Measurements from ENCODE around the gene TEX51.

The TEX51 gene

GRCh38 chr2:126893606-126894005, 5.1 kb upstream of the TEX51 start:
- DNase-seq (ENCODE audit: low read depth): no peak

- no peak for DNase-seq (ENCODE audit: low read depth)
These were observed 4.6 kb upstream of the TEX51 start for GRCh38 chr2:126894082-126894481.

GRCh38 chr2:126894585-126895182, 4.0 kb upstream of the TEX51 start:
- no peak for DNase-seq (ENCODE audit: low read depth)

- no peak for DNase-seq (ENCODE audit: low read depth)
These were observed 3.4 kb upstream of the TEX51 start for GRCh38 chr2:126895336-126895735.

GRCh38 chr2:126896471-126896870, 2.2 kb upstream of the TEX51 start:
- no peak for DNase-seq (ENCODE audit: low read depth)

- no peak for DNase-seq (ENCODE audit: low read depth)
These were observed 1.0 kb downstream of the TEX51 start for GRCh38 chr2:126899616-126900185.

GRCh38 chr2:126900646-126901319, 2.1 kb downstream of the TEX51 start:
- DNase-seq (ENCODE audit: low read depth): no peak

- DNase-seq (ENCODE audit: low read depth): no peak
These were observed 2.8 kb downstream of the TEX51 start for GRCh38 chr2:126901459-126901858.

- no peak for DNase-seq (ENCODE audit: low read depth)
These were observed 3.6 kb downstream of the TEX51 start for GRCh38 chr2:126902152-126902835.

GRCh38 chr2:126902859-126903258, 4.2 kb downstream of the TEX51 start:
- no peak for DNase-seq (ENCODE audit: low read depth)

- DNase-seq (ENCODE audit: low read depth): no peak
These were observed 7.3 kb downstream of the TEX51 start for GRCh38 chr2:126905991-126906390.

GRCh38 chr2:126906781-126907180, 8.1 kb downstream of the TEX51 start:
- no peak for DNase-seq (ENCODE audit: low read depth)

GRCh38 chr2:126907671-126908070, 9.0 kb downstream of the TEX51 start:
- no peak for DNase-seq (ENCODE audit: low read depth)

GRCh38 chr2:126908721-126909177, 10.1 kb downstream of the TEX51 start:
- no peak for DNase-seq (ENCODE audit: low read depth)

- no peak for DNase-seq (ENCODE audit: low read depth)
These were observed 10.7 kb downstream of the TEX51 start for GRCh38 chr2:126909366-126909765.

GRCh38 chr2:126909781-126910180, 11.1 kb downstream of the TEX51 start:
- DNase-seq (ENCODE audit: low read depth): no peak

GRCh38 chr2:126910637-126911036, 11.9 kb downstream of the TEX51 start:
- no peak for DNase-seq (ENCODE audit: low read depth)

- no peak for DNase-seq (ENCODE audit: low read depth)
These were observed 12.6 kb downstream of the TEX51 start for GRCh38 chr2:126911111-126911796.

- DNase-seq (ENCODE audit: low read depth): no peak
These were observed 13.5 kb downstream of the TEX51 start for GRCh38 chr2:126912201-126912600.

GRCh38 chr2:126913329-126913728, 14.6 kb downstream of the TEX51 start:
- DNase-seq (ENCODE audit: low read depth): no peak

GRCh38 chr2:126913881-126914615, 15.4 kb downstream of the TEX51 start:
- DNase-seq (ENCODE audit: low read depth): no peak
